Raji (cell line): ENCODE data around the gene SCAPER.

Experiments
- POLR2A ChIP-seq: IDR thresholded peaks from 2 replicates; pipeline ENCODE4 v1.6.1; 2011; ENCODE audit warnings: low read depth, low read length, control low read depth; ENCODE audit not compliant: insufficient read depth

The SCAPER gene

GRCh38 chr15:76866716-76867321 is 38.3 kb downstream of the SCAPER start:
- no peak for TF ChIP-seq POLR2A

GRCh38 chr15:76866008-76866407 is 39.1 kb downstream of the SCAPER start:
- no peak for TF ChIP-seq POLR2A

GRCh38 chr15:76865548-76865991 is 39.6 kb downstream of the SCAPER start:
- TF ChIP-seq POLR2A: no peak

GRCh38 chr15:76864586-76864985 is 40.6 kb downstream of the SCAPER start:
- no peak for TF ChIP-seq POLR2A

- no peak for TF ChIP-seq POLR2A
Measured at GRCh38 chr15:76863693-76864092, 41.4 kb downstream of the SCAPER start.

- no peak for TF ChIP-seq POLR2A
Measured at GRCh38 chr15:76863123-76863522, 42.0 kb downstream of the SCAPER start.

- no peak for TF ChIP-seq POLR2A
Measured at GRCh38 chr15:76861815-76862397, 43.2 kb downstream of the SCAPER start.

GRCh38 chr15:76860201-76860600 is 44.9 kb downstream of the SCAPER start:
- TF ChIP-seq POLR2A: no peak

- no peak for TF ChIP-seq POLR2A
Measured at GRCh38 chr15:76846782-76847181, 58.4 kb downstream of the SCAPER start.

GRCh38 chr15:76844096-76844495 is 61.0 kb downstream of the SCAPER start:
- TF ChIP-seq POLR2A: no peak

GRCh38 chr15:76843269-76843668 is 61.9 kb downstream of the SCAPER start:
- no peak for TF ChIP-seq POLR2A

- no peak for TF ChIP-seq POLR2A
Measured at GRCh38 chr15:76840830-76841460, 64.2 kb downstream of the SCAPER start.

GRCh38 chr15:76839173-76839572 is 66.0 kb downstream of the SCAPER start:
- TF ChIP-seq POLR2A: no peak

- no peak for TF ChIP-seq POLR2A
Measured at GRCh38 chr15:76837474-76837873, 67.7 kb downstream of the SCAPER start.

- TF ChIP-seq POLR2A: no peak
Measured at GRCh38 chr15:76829939-76830338, 75.2 kb downstream of the SCAPER start.

- no peak for TF ChIP-seq POLR2A
Measured at GRCh38 chr15:76823890-76824289, 81.2 kb downstream of the SCAPER start.
